IgD-negative memory B cell (primary cell): ENCODE results near the gene TMEM201. TPM values are rescaled to one million over a fixed set of nuclear protein-coding genes. Genes with fewer than 3 reads are reported as not detected.
A peak's percentile ranks its signal among the peaks of the same experiment; 100 is the strongest.

Experiments
- H3K27ac Mint-ChIP-seq, 3 donors: one replicate each; pipeline ENCODE4 v1.8.0; 2020 to 2022; ENCODE audit warnings: mild to moderate bottlenecking in 3 of 3, mixed read lengths in 3 of 3, moderate library complexity in 1 of 3
- H3K27me3 Mint-ChIP-seq: one replicate; pipeline ENCODE4 v1.8.0; 2021; ENCODE audit warnings: mixed read lengths
- H3K36me3 Mint-ChIP-seq: one replicate; pipeline ENCODE4 v1.8.0; 2020; ENCODE audit warnings: mild to moderate bottlenecking, mixed read lengths
- H3K4me1 Mint-ChIP-seq, 3 donors: one replicate each; pipeline ENCODE4 v1.8.0; 2020 to 2022; ENCODE audit warnings: mixed read lengths in 3 of 3, mild to moderate bottlenecking in 1 of 3
- H3K4me3 Mint-ChIP-seq, 4 donors: one replicate each; pipeline ENCODE4 v1.8.0; 2020 to 2022; ENCODE audit warnings: mild to moderate bottlenecking in 4 of 4, mixed read lengths in 4 of 4, moderate library complexity in 3 of 4
- H3K9me3 Mint-ChIP-seq, 3 donors: one replicate each; pipeline ENCODE4 v1.8.0; 2020 to 2021; ENCODE audit warnings: mixed read lengths in 3 of 3, mild to moderate bottlenecking in 1 of 3
- polyA plus RNA-seq: library from polyadenylated mRNA; unstranded; fragments of 300-500 nt; fragmentation: Illumina TruSeq; gene quantifications from one replicate; pipeline ENCODE4 v1.2.3, GENCODE V29; 2021

TMEM201 gene
- polyA plus RNA-seq, 1 donor from 2014 or later = 4.2 TPM

DNA sequence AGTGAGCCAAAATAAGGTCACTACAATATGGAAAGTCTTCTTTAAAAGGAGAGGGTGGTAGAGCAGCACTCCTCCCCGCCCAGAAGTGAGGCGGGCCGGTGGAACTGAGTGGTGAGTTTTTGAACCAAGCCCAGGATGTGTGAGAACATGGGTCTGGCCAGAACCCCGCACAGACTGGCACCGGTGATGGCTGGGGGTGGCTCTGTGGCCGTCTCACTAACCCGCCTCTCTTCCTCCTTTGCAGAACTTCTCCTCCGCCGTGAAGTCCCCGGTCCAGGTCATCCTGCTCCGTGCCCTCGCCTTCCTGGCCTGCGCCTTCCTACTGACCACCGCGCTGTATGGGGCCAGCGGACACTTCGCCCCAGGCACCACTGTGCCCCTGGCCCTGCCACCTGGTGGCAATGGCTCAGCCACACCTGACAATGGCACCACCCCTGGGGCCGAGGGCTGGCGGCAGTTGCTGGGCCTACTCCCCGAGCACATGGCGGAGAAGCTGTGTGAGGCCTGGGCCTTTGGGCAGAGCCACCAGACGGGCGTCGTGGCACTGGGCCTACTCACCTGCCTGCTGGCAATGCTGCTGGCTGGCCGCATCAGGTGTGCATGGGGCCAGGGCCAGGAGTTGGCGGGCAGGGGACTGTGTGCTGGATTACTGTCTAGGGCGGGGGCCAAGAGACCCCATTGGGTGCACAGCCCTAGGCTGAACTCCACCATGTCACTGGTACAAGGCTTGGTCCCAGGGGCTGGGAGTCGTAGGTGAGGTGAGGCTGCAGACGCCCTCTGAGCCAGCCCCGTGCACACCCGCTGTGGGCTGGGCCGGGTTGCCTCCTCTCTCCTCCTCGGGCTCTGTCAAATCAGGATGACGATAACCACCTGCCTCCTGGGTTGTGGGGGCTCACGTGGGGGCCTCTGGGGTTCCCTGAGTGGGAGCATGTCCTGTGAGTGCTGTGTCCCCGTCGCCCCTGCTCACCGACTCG lies 12.4 kb downstream of the TMEM201 start:
- Mint-ChIP-seq H3K4me1 (no peaks in the 10 kb centered on the region), H3K4me3 (no peak overlapping the region), H3K36me3 (no peaks in the 10 kb centered on the region), H3K27ac (no peak overlapping the region), H3K9me3 (no peaks in the 10 kb centered on the region), H3K27me3 (no peaks in the 10 kb centered on the region)

DNA sequence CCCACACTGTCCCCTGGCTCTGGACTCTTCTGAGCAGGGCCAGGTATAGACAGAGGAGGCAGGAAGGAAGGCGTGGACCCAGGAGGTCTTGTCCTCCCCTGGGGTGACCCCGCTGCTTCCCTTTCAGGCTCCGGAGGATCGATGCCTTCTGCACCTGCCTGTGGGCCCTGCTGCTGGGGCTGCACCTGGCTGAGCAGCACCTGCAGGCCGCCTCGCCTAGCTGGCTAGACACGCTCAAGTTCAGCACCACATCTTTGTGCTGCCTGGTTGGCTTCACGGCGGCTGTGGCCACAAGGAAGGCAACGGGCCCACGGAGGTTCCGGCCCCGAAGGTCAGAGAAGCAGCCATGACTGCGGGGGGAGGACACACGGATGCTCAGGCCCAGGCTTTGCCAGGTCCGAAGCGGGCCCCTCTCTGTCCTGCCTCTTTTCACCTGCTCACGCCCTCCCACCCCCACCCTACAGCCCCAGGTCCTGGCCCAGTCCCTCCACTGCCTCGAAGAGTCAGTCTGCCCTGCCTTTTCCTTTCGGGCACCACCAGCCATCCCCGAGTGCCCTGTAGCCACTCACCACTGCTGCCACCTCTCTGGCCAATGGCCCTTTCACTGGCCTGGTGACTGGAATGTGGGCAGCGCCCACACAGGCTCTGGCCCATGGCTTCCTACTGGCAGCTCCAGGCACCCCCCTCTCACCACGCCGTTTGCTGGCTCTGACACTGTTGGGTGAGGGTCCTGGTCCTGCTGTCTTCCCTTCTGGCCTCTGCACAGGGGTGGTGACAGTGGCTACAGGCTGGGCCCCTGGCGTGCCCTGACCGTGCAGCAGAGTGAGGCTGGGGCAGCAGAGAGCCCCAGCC lies 13.5 kb downstream of the TMEM201 start:
- Mint-ChIP-seq H3K36me3 (no peaks in the 10 kb centered on the region), H3K27ac (no peak overlapping the region), H3K27me3 (no peaks in the 10 kb centered on the region), H3K4me1 (no peaks in the 10 kb centered on the region), H3K9me3 (no peaks in the 10 kb centered on the region), H3K4me3 (no peak overlapping the region)

DNA sequence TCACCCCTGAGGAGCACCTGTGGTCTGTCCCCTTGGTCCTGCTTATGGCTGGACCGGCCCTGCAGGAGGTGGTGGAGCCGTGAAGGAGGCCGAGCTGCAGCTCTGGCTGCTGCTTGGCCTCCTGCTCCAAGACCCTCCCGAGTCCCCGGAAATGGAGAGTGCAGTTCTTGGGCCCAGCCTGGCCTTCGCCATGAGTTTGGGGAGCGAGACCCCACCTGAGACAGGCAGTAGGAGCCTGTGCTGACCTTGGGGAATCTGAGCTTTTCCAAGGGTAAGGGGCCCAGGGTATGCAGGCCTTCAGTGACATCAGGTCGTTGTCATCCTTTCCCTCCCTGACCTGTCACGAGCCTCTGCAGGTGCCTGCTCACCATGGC lies 14.1 kb downstream of the TMEM201 start:
- no peaks in the 10 kb centered on the region for H3K27me3 Mint-ChIP-seq
- no peaks in the 10 kb centered on the region for H3K36me3 Mint-ChIP-seq
- H3K9me3 Mint-ChIP-seq = no peaks in the 10 kb centered on the region
- H3K27ac Mint-ChIP-seq = no peak overlapping the region
- no peak overlapping the region for H3K4me3 Mint-ChIP-seq
- no peaks in the 10 kb centered on the region for H3K4me1 Mint-ChIP-seq

DNA sequence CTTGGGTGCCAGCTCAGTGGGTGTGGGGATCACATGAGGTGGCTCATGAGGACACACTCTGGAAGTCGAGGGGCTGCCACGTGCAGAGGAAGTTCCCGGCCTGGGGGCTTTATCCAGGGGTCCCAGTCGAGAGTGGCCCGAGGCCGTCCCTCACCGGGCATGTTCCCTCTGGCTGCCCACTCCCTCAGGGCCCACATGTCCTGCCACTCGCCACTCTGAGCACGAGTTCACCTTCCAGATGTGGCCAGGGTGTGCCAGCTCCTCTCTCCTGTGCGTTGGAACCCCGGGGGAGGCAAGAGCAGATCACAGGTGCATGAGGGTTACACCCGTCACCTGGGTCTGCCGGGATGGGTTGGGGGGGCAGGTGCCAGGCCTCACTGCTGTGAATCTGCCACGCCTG lies 14.6 kb downstream of the TMEM201 start:
- no peak overlapping the region for H3K27ac Mint-ChIP-seq
- no peaks in the 10 kb centered on the region for H3K27me3 Mint-ChIP-seq
- no peaks in the 10 kb centered on the region for H3K4me1 Mint-ChIP-seq
- no peaks in the 10 kb centered on the region for H3K36me3 Mint-ChIP-seq
- no peaks in the 10 kb centered on the region for H3K9me3 Mint-ChIP-seq
- no peak overlapping the region for H3K4me3 Mint-ChIP-seq

DNA sequence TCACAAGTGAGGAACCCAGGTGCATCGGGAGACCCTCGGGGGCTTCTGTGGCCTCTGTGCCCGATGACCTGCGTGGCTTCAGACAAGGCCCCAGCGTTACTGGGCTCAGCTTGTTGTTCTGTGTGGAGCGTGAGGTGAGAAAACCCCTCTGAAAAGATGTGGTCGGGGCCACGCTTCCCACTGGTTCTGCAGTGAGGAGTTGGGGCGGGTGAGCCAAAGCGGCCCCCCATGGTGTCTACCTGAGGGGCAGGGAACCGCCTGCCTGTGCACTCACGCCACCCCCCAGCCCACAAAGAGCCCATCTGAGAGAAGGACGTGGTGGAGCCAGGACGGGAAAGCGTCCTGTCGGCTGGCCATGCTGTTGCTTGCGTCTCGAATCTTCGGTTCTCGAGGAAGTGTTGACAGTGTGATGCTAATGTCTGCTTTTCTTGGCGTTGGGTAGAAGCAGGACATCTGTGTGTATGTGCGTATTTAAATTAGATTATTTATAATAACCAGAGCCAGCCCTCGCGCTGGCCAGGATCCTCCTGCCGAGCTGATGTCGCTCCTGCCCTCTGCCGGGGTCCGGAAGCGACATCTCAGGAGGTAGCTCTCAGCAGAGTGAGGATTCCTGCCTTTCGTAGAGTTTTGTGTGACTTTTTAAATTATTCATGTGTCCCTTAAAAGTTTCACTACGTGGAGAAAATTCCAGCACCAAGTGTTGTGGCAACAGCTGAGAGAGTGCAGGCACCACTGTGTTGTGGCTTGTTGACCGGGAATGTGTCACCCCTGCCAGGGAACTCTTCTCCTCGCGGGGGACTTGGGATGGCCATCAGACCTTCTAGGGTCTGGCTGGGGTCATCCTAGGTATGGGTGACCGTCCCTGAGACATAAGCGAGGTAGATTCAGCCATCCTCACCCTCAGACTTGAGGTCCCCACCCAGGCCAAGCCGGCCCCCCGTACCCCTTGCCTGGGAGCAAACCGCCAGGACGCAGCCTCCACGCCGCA lies 15.3 kb downstream of the TMEM201 start:
- H3K36me3 Mint-ChIP-seq = no peaks in the 10 kb centered on the region
- no peaks in the 10 kb centered on the region for H3K4me1 Mint-ChIP-seq
- no peak overlapping the region for H3K4me3 Mint-ChIP-seq
- no peaks in the 10 kb centered on the region for H3K9me3 Mint-ChIP-seq
- no peaks in the 10 kb centered on the region for H3K27me3 Mint-ChIP-seq
- H3K27ac Mint-ChIP-seq = peak overlapping the region in 1 of 3 donors; percentile 50

DNA sequence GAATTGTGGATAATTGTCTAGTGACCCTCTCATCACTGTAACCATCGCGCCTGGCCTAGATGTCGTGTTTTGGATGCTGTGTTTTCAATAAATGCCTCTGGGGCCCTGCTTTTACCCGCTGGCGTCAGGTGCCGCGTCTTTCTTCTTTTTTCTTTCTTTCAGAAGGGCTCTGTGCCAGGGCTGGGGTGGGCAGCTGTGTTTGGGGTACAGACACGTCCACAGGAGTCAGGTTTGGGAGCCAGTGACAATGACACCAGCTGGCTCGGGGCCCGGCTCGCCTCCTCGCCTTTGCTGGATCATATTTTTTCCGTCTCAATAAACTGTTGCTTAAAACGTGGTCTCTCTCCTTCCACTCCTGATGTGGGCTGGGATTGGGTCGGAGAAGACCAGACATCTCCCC lies 16.1 kb downstream of the TMEM201 start:
- H3K9me3 Mint-ChIP-seq = no peaks in the 10 kb centered on the region
- no peaks in the 10 kb centered on the region for H3K27me3 Mint-ChIP-seq
- H3K4me1 Mint-ChIP-seq = no peaks in the 10 kb centered on the region
- H3K4me3 Mint-ChIP-seq = no peak overlapping the region
- peak overlapping the region in 1 of 3 donors; percentile 50 for H3K27ac Mint-ChIP-seq
- H3K36me3 Mint-ChIP-seq = no peaks in the 10 kb centered on the region

DNA sequence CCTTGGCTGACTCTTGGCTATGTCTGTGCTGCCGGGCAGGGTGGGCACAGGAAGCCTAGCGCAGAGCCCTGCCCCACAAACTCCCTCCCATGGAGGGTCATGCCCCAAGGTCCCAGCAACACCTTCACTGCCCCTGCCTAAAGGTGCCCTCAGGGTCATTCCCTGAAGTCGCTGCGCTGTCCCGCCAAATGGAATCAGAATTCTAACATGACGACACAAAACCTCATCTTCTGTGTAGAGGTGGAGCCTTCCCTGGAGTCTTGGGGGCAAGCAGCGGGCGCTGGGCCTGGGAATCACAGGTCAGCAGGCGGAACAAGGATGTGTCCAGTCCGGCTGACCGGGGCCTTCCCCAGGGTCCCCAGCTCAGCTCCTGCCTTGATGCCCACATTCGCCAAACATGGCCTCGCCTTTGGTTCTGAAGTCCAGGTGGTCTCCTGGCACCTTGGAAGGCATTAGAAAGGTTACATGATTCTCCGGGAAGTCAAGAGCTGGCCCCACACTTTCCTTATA lies 17.3 kb downstream of the TMEM201 start:
- Mint-ChIP-seq H3K9me3 (no peaks in the 10 kb centered on the region), H3K27ac (no peak overlapping the region), H3K4me3 (no peak overlapping the region), H3K27me3 (no peaks in the 10 kb centered on the region), H3K4me1 (no peaks in the 10 kb centered on the region), H3K36me3 (no peaks in the 10 kb centered on the region)

DNA sequence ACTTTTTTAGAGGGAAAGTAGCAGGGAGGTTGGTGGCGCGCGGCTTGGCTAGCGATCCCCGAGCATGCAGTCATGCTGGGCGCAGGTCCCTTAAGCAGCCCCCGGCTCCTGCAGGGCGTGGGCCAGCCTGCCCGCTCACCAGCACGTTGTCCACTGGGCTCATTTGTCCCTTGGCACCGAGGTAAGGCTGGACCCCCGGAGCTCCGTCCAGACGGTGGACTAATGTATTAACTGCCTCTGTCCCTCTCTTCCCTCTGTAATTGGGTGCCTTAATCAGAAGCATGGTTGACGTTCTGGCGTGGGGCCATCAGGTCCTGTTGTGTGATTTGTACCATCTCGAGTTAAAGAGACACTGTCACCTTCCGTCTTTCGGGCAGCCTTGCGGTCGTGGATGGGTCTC lies 17.7 kb downstream of the TMEM201 start:
- Mint-ChIP-seq H3K4me3 (no peak overlapping the region), H3K4me1 (no peaks in the 10 kb centered on the region), H3K9me3 (no peaks in the 10 kb centered on the region), H3K36me3 (no peaks in the 10 kb centered on the region), H3K27me3 (no peaks in the 10 kb centered on the region), H3K27ac (no peak overlapping the region)

DNA sequence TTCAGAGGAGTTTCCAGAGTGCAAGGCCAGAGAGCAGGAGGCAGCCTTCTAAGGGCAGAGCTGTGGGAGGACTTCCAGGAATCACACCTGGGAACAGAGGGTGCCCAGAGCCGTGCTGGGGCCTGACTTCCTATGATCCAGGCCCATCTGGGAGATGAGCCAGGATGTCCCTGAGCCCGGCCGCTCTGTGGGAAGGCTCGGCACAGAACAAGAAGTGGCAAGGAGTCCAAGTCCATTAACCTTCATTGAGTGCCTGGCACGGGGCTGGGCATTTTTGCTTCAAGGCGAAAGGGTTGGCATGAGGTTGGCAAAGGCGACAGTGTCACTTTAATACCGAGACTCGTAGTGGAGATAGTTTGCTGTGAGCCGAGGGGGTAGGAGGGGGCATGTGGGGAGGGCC lies 18.2 kb downstream of the TMEM201 start:
- no peak overlapping the region for H3K4me3 Mint-ChIP-seq
- no peaks in the 10 kb centered on the region for H3K9me3 Mint-ChIP-seq
- H3K27ac Mint-ChIP-seq = no peak overlapping the region
- H3K4me1 Mint-ChIP-seq = no peaks in the 10 kb centered on the region
- H3K36me3 Mint-ChIP-seq = no peaks in the 10 kb centered on the region
- H3K27me3 Mint-ChIP-seq = no peaks in the 10 kb centered on the region

DNA sequence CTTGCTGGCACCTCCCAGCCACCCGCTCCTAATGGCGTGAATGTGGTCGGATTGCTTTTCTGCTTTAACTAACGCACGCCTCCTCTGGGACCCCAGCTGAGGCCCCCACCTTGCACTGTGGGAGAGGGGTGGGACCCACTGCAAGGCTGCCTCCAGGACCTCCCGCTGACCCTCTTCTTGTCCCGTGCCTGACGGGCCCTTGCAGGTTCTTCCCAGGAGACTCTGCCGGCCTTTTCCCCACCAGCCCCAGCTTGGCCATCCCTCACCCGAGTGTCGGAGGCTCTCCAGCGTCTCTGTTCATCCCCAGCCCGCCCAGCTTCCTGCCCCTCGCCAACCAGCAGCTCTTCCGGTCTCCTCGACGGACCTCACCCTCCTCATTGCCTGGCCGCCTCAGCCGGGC lies 18.6 kb downstream of the TMEM201 start:
- H3K4me1 Mint-ChIP-seq = no peaks in the 10 kb centered on the region
- no peaks in the 10 kb centered on the region for H3K36me3 Mint-ChIP-seq
- H3K27me3 Mint-ChIP-seq = no peaks in the 10 kb centered on the region

DNA sequence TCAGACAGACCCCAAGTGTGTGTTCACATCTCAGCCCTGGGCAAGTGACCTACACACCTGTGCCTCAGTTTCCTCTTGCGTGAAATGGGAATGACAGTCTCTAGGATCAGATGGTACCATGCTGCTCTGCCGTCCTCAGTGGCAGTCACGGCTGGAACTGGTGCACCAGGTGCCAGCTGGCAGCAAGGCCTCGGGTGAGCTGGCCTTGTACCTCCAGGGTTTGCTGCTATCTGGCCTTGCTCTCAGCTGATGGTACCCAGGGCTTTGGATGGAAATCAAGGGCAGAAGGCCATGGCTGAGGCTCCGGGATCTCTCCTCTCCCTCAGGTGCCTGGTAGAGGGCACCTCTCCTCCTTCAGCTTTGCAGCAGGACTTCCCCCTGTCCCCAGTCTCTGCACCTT lies 21.3 kb downstream of the TMEM201 start:
- Mint-ChIP-seq H3K36me3 (no peaks in the 10 kb centered on the region), H3K27ac (no peak overlapping the region), H3K27me3 (no peaks in the 10 kb centered on the region), H3K4me1 (no peaks in the 10 kb centered on the region), H3K4me3 (no peak overlapping the region), H3K9me3 (no peaks in the 10 kb centered on the region)

More for the DNA sequence above, 18.6 kb downstream of the TMEM201 start:
- Mint-ChIP-seq H3K4me3 (no peak overlapping the region), H3K27ac (peak overlapping the region in 2 of 3 donors; percentile 22 to 34), H3K9me3 (no peaks in the 10 kb centered on the region)

DNA sequence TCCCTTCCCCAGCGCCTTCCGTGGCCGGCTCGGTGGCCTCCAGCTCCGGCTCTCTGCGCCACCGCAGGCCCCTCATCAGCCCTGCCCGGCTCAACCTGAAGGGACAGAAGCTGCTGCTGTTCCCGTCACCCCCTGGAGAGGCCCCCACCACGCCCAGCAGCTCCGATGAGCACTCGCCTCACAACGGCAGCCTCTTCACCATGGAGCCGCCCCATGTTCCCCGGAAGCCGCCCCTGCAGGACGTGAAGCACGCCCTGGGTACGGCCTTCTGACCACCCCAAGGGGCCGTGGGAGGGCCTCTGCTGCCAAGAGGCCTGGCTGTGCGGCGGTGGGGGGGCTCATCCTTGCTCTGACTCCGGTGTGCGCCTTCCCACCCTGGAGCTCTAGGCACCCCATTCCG lies 21.8 kb downstream of the TMEM201 start:
- H3K36me3 Mint-ChIP-seq = no peaks in the 10 kb centered on the region
- H3K27ac Mint-ChIP-seq = no peak overlapping the region
- H3K27me3 Mint-ChIP-seq = no peaks in the 10 kb centered on the region
- no peak overlapping the region for H3K4me3 Mint-ChIP-seq
- no peaks in the 10 kb centered on the region for H3K4me1 Mint-ChIP-seq
- no peaks in the 10 kb centered on the region for H3K9me3 Mint-ChIP-seq

DNA sequence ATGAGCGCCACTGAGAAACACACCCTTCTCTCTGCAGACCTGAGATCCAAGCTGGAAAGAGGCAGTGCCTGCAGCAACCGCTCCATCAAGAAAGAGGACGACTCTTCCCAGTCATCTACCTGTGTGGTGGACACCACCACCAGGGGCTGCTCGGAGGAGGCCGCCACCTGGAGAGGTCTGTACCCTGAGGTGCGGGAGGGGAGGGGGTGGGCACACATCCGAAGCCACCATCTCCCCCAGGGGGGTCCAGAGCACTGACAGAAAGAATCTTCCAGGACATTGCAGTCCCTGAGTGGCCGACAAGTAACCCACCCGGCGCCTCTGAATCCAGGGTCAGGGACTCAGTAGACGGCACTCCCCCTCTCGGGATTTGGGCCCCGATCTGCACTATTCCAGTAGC lies 23.0 kb downstream of the TMEM201 start:
- Mint-ChIP-seq H3K4me1 (no peaks in the 10 kb centered on the region), H3K27me3 (no peaks in the 10 kb centered on the region), H3K36me3 (no peaks in the 10 kb centered on the region), H3K9me3 (no peaks in the 10 kb centered on the region), H3K4me3 (no peak overlapping the region), H3K27ac (no peak overlapping the region)

DNA sequence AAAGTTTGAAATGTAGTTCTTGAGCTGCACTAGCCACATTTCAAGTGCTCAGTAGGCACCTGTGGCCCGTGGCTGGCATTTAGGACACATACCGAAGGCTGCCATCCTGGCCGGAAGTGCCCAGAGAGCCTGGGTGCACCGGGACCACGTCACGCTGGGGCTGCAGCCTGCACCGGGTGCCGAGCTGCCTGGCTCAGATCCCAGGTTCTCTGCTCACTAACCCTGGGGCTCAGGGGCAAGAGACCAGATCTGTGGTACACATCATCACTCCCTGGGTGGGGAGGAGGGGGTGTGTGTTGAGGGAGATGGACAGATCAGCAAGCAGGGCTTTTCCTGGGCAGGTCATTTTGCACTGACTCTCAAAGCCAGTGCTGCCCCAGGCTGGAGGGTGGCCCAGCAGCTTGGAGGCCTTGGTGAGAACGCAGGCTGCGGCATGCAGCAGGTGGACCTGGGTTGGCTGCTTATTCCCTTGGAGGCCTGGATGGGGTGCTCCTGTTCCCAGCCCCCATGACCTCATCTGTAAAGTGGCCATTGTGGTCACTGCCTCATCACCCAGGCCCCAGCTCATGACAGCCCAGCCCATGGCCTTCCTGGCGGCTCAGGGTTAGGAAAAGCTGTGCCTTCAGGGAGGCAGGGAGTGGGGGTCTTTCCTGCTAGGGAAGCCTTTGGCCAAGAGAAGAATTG lies 23.6 kb downstream of the TMEM201 start:
- Mint-ChIP-seq H3K4me3 (no peak overlapping the region), H3K9me3 (no peaks in the 10 kb centered on the region), H3K36me3 (no peaks in the 10 kb centered on the region), H3K27ac (no peak overlapping the region), H3K27me3 (no peaks in the 10 kb centered on the region), H3K4me1 (no peaks in the 10 kb centered on the region)
